H4 (cell line): ENCODE data around the gene KCNQ1OT1. TPM values are rescaled to one million over a fixed set of nuclear protein-coding genes. Genes with fewer than 3 reads are reported as not detected.

Experiments used
- DNase-seq: peaks from one replicate; pipeline ENCODE4 v3.0.0-alpha.2; 2015; ENCODE audit warnings: low spot score
- total RNA-seq: library from RNA; depleted of rRNA; stranded (reverse); fragments of >200 nt; shearing (Covaris generic); gene quantifications from 2 replicates; pipeline ENCODE4 v1.2.3, GENCODE V29; 2014

KCNQ1OT1 gene
- total RNA-seq, 1 experiment from 2014 or later = 0.17 TPM

- DNase-seq = no peak
Measured at GRCh38 chr11:2571598-2572281, 128.1 kb downstream of the KCNQ1OT1 start.

- DNase-seq = no peak
Measured at GRCh38 chr11:2570841-2571597, 128.8 kb downstream of the KCNQ1OT1 start.

- no peak for DNase-seq
Measured at GRCh38 chr11:2570211-2570811, 129.5 kb downstream of the KCNQ1OT1 start.

- no peak for DNase-seq
Measured at GRCh38 chr11:2569731-2570210, 130.0 kb downstream of the KCNQ1OT1 start.

- DNase-seq = no peak
Measured at GRCh38 chr11:2569321-2569721, 130.5 kb downstream of the KCNQ1OT1 start.

GRCh38 chr11:2567026-2567671, 132.6 kb downstream of the KCNQ1OT1 start:
- DNase-seq = no peak

- DNase-seq = no peak
Measured at GRCh38 chr11:2566223-2567025, 133.4 kb downstream of the KCNQ1OT1 start.

- no peak for DNase-seq
Measured at GRCh38 chr11:2565447-2566222, 134.2 kb downstream of the KCNQ1OT1 start.

- no peak for DNase-seq
Measured at GRCh38 chr11:2564588-2565425, 135.0 kb downstream of the KCNQ1OT1 start.

GRCh38 chr11:2564008-2564530, 135.7 kb downstream of the KCNQ1OT1 start:
- DNase-seq = no peak

GRCh38 chr11:2563213-2564007, 136.4 kb downstream of the KCNQ1OT1 start:
- DNase-seq = no peak

GRCh38 chr11:2562890-2563212, 136.9 kb downstream of the KCNQ1OT1 start:
- DNase-seq = no peak

GRCh38 chr11:2561696-2562581, 137.9 kb downstream of the KCNQ1OT1 start:
- DNase-seq = no peak

- DNase-seq = no peak
Measured at GRCh38 chr11:2559527-2560311, 140.1 kb downstream of the KCNQ1OT1 start.

GRCh38 chr11:2558861-2559526, 140.8 kb downstream of the KCNQ1OT1 start:
- no peak for DNase-seq

- no peak for DNase-seq
Measured at GRCh38 chr11:2558397-2558796, 141.4 kb downstream of the KCNQ1OT1 start.
